ENCODE results near the gene SRMS.

The SRMS gene

DNA sequence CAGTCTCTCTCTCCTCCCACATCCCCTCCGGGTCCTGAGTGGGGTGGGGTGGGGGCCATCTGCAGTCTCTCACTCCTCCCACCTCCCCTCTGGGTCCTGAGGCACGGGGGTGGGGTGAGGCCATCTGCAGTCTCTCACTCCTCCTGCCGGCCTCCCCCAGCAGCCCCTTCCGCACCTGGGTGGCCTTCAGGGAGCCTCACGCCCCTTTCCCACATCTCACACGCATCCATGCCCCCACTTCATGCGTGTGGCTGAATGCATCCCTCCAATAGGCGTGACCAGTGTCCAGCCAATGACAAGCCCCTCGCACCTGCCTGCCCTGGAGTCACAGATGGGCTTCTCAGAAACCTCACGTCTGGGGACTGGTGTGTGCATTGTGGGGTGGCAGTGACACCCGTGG lies 993 bp upstream of the SRMS start:
- TF ChIP-seq CTCF (IDR thresholded peaks at IDR 0.05): no peak

DNA sequence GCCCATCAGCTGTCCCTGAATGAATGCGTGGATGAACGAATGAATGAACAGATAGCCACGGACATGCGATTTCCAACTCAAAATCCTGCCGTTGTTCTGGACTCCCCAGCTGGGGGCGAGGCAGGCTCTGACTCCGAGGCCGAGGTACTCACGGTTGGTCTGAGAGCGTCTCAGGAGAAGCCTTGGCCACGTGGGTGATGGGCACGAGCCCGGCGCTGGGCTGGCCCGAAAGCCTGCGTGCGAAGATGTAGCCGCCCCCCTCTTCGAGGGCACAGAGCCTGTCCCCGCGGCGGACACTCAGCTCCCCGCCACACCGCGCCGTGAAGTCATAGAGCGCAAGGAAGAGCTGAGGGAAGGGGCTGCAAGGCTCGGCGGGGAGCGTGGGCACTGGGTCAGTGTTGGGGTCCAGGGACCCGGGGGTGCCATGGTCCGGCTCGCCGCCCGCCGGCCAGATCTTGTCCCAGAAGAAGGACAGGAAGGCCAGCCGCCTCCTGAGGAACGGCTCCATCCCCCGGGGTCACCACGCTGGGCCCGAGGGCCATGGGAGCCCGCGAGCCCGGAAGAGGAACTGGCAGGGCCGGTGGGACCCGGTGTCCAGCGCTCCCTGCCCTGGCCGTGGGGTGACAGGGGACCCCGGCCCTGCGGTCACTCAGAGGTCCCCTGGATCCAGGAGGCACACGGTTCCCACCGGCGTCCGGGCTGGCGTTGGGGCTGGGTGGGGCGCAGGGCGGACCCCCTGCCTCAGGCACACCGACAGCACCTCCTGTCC lies 409 bp downstream of the SRMS start:
- TF ChIP-seq CTCF (IDR thresholded peaks at IDR 0.05): no peak

GRCh38 chr20:63546256-63546955 lies 1.1 kb downstream of the SRMS start:
- TF ChIP-seq CTCF (IDR thresholded peaks at IDR 0.05): no peak

DNA sequence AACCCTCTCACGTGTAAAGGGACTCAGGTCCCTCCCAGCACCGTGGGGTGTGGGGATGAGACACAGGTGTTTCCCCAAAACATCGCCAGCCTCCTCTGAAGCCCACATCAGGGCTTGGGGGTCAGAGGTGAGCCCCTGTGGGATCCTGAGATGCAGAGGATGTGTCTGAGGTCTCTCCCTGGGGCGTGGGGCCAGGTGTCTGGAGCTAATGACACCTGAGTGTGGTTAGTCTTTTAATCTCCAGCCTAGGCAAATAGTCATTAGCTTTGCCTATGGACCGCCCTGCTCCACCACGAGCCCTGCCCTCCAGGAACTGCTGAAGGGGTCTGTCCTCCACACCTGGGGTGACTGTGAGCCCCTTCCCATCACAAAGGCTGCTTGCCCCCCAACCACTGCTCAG lies 1.7 kb downstream of the SRMS start:
- no peak for TF ChIP-seq CTCF (IDR thresholded peaks at IDR 0.05)

DNA sequence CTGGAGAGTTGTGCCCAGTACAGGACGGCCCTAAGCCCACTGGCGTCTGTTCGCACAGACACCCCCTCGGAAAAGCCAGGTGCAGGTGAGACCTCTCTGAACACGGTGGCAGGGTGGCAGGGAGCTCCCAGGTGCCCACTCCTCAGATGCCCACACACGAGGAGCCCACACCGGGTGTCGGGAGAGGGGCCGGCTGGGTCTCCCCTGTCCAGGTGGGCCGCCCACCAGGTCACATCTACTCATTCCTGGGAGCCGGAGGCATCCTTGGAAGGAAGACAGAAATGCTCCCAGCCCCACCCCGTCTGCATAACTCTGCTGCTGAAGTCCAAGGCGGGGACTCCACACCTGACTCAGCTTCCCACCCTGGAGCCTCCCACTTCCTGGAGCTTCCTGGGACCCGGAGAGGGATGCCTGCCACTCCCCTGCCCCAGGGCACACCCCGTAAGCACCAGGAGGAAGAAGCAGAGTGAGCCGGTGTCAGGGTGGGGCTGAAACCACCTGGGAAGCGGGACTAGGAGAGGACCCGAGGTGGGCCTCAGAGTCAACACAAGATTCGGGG lies 2.5 kb downstream of the SRMS start:
- no peak for TF ChIP-seq CTCF (IDR thresholded peaks at IDR 0.05)

- no peak for TF ChIP-seq CTCF (IDR thresholded peaks at IDR 0.05)
Measured at GRCh38 chr20:63544241-63544957, 3.1 kb downstream of the SRMS start.

DNA sequence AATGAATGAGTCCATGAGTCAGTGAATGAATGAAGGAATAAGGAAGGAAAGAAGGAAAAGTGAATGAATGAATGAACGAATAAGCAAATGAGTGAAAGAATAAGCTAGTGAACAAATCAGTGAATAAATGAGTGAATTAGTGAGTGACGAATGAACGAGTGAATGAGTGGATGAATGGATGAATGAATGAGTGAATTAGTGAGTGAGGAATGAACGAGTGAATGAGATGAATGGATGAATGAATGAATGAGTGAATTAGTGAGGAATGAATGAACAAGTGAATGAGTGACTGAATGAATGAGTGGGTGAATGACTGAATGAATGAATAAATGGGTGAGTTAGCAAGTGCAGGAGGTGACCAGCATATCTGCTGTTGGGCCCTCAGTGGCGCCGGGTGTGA lies 3.8 kb downstream of the SRMS start:
- TF ChIP-seq CTCF (IDR thresholded peaks at IDR 0.05): no peak

Data from LNCAP (cell line).